HG02870 (cell line): Measurements from ENCODE around the gene CHCT1.
"Not testable (repeated sequence)": the region's sequence is repeated elsewhere in the genome, so short reads cannot be mapped to it uniquely, and the experiment has no call there.

Source experiments
- ATAC-seq: cut with Tn5 transposase; IDR thresholded peaks from one replicate; pipeline ENCODE4 v1.9.1; 2021; ENCODE audit warnings: mild to moderate bottlenecking, moderate library complexity; ENCODE audit not compliant: unreplicated experiment

The CHCT1 gene

DNA sequence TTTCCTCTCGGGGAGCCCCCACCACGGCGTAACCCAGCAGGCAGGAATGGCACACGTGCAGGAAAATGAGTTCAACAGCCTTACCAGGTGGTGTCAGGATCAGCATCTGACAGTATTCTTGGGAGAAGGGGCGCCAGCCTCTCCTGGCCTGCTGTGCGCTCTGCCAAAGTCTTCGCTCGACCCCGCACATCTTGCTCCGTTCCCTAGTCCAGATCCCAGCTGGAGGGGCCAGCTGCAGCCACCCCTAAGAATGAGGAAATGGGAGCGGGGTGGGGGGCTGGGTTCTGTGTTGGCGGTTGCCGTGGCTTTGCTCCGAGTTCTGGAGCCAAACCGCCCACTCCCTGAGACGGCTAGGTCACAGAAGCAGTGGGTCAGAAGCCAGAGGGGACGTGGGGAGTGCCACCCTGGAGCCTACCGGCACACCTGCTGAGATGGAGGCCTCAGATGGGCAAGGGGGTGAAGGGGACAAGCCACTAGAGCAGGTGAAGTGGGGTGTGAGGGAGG is at the start of gene CHCT1:
TSS of gene CHCT1 (plus strand) at position 328 of the 504 bp plus-strand sequence. CDS start at position 432, 104 bp downstream.
- no peak for ATAC-seq

DNA sequence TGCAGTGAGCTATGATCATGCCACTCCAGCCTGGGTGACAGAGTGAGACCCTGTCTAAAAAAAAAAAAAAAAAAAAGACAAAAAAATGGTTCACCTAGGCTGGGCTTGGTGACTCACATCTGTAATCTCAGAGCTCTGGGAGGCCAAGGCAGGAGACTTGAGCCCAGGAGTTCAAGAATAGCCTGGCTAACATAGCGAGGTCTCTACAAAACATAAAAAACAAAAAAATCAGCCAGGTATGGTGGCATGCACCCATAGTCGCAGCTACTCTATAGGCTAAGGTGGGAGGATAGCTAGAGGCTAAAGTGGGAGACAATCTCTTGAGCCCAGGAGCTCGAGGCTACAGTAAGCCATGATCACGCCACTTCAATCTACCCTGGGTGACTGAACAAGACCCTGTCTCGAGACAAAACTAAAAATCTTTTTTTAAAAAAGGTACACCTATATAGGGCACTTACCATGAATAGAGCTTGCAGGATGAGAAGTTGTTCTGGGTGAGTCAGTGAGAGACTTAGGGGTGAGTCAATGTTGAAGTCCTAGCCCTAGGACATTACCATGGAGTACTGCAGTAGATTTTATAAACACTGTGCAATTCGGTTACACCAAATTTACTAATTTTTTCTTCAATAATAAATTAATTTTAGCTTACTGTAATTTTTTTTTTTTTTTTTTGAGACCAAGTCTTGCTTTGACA is 49.4 kb upstream of the CHCT1 start:
- ATAC-seq = no peak

- not testable (repeated sequence) for ATAC-seq
Measured at GRCh38 chr17:60378187-60378586, 44.1 kb upstream of the CHCT1 start.

- not testable (repeated sequence) for ATAC-seq
Measured at GRCh38 chr17:60379461-60379860, 42.8 kb upstream of the CHCT1 start.

GRCh38 chr17:60381958-60382357 is 40.3 kb upstream of the CHCT1 start:
- no peak for ATAC-seq

- no peak for ATAC-seq
Measured at GRCh38 chr17:60383379-60383778, 38.9 kb upstream of the CHCT1 start.

- ATAC-seq = not testable (repeated sequence)
Measured at GRCh38 chr17:60384921-60385320, 37.4 kb upstream of the CHCT1 start.

DNA sequence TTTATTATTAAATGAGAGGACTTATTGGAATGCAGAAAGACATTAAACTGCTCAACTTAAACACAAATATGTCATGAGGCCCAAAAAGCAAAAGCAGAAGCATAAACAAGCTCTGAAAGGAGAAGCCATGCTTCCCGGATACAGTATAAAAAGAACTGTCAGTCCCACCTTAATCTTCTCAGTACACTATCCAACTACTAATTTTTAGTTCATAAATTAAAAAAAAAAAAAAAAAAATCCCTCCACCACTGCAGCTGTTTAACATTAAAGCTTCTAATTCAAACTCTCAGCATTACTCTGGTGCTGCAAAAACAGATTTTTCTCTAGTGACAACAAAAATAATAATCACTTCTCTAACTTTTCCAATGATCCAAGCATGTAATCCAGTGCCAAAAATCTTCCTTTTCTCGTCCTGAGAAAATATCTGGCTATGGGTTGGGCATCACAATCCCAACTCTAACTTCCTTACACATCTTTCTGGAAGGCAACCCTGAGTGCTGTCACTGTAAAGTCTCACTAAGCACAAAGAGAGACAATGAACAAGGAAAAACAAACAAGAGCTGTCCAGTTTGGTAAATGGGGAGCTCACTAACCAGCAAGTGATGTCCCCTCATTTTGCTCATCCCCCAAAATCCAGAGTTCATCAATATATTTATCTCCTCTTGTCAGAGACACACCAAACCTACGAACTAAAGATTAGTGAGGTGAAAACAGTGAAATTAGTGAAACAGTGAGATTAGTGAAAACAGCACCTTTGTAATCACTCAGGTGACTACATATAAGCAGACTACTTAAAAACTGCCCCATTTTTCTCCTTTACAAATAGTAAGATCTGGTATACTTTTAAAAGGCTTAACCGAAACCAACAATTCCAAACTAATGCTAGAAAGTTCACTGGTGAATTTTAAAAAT is 35.9 kb upstream of the CHCT1 start:
- ATAC-seq = no peak

- no peak for ATAC-seq
Measured at GRCh38 chr17:60387666-60388065, 34.6 kb upstream of the CHCT1 start.

- ATAC-seq = no peak
Measured at GRCh38 chr17:60388742-60389141, 33.5 kb upstream of the CHCT1 start.

- no peak for ATAC-seq
Measured at GRCh38 chr17:60390186-60390585, 32.1 kb upstream of the CHCT1 start.

- no peak for ATAC-seq
Measured at GRCh38 chr17:60390925-60391470, 31.3 kb upstream of the CHCT1 start.

- ATAC-seq = peak; percentile 13
Measured at GRCh38 chr17:60391471-60392041, 30.7 kb upstream of the CHCT1 start.

DNA sequence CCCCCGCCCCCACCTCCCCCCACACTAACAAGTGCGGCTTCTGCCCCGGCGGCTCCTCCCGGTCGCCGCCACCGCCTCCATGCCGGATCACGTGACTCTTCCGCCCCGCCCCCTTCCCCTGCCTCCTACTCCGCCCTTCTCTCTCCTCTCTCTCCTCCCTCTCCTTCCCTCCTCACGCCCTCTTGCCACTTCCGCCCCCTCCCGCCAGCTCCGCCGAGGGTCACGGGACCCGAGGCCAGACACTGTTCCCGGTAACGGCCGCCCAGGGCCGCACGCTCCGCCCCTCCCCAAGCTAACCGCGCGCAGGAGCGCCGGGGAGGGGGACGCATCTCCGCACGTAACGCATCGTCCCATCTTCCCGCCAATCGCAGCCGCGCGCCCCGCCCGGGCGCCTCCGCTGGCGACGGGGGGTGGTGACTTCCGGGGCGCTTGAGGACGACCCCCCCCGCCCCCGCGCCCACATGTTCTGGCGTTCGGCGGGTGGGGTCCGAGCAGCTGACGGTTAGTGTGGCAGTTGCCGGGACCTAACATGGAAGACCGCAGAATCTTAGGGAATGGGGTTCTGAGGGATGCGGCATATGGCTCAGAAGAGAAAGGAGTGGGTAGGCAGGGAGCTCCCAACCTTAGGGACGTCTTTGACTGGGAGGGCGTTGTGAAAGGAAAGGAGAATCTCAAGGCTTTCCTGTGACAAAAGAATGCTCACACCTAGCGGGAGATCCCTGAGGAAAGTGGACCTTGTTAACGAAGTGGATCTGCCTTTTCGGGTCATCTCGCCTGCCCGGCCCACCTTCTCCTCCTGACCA is 30.0 kb upstream of the CHCT1 start, which contains the start of gene USP32:
TSS of gene USP32 (minus strand) at position 92 of the 803 bp plus-strand sequence. CDS start 194 bp downstream, outside the sequence.
- ATAC-seq = peak; percentile 91

GRCh38 chr17:60392845-60393702 is 29.2 kb upstream of the CHCT1 start:
- no peak for ATAC-seq

- no peak for ATAC-seq
Measured at GRCh38 chr17:60393840-60394723, 28.2 kb upstream of the CHCT1 start.

- no peak for ATAC-seq
Measured at GRCh38 chr17:60395508-60396065, 26.7 kb upstream of the CHCT1 start.

- ATAC-seq = no peak
Measured at GRCh38 chr17:60396412-60396811, 25.9 kb upstream of the CHCT1 start.
